A549 (cell line): ENCODE results near the gene KLHL3.

Experiments used
- CEBPB ChIP-seq, 2 experiments: fragments of >200 bp in 1 of 2; sonication (Bioruptor Twin) in 1 of 2; formaldehyde crosslinking in 1 of 2; IDR thresholded peaks; 2 replicates each; pipeline ENCODE4 v1.6.1; 2012 to 2016
- CHD2 ChIP-seq: fragments of 150-350 bp; IDR thresholded peaks from 2 replicates; pipeline ENCODE4 v1.6.1; 2014; ENCODE audit warnings: low read length; ENCODE audit not compliant: partially characterized antibody
- EP300 ChIP-seq, 2 experiments: fragments of >200 bp; sonication (Bioruptor Twin); formaldehyde crosslinking; IDR thresholded peaks; 2 replicates in 1 of 2; 3 replicates in 1 of 2; pipeline ENCODE4 v1.6.1; 2016 to 2017
- NPAS2 ChIP-seq: fragments of 250-450 bp; sonication (Bioruptor Pico); IDR thresholded peaks from 2 replicates; pipeline ENCODE4 v1.8.0; 2022; ENCODE audit warnings: mild to moderate bottlenecking, moderate library complexity, borderline replicate concordance
- TF ChIP-seq, protein P1 (sequence below): fragments of >200 bp; sonication (Bioruptor Twin); formaldehyde crosslinking; IDR thresholded peaks from 3 replicates; pipeline ENCODE4 v1.5.1; 2016
- TF ChIP-seq, protein P2 (sequence below): fragments of 200-600 bp; sonication (generic); IDR thresholded peaks from 2 replicates; pipeline ENCODE4 v1.6.1; 2016; ENCODE audit warnings: antibody characterized with exemption, mild to moderate bottlenecking, moderate library complexity

DNA sequence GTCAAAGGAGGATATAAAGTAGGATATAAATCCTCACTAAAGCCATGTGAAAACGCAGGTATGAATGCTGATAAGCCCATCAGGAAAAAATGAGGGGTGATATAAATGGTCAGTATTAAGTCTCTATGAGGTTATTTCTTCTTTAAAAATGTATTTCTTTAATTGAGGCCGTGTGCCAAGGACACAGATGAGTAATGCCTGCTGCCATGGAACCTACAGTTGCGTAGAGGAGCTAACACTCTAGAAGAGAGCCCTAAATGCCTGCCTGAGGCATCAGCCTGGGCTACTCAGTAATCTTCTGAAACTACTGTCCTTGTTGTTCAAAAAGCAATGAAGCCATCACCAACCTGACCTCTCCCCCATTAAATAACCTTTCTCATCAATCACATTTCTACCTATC is 84.9 kb downstream of the KLHL3 start:
- no peak for TF ChIP-seq NPAS2 (CRISPR knock-in tag)
- TF ChIP-seq, protein P1, sequence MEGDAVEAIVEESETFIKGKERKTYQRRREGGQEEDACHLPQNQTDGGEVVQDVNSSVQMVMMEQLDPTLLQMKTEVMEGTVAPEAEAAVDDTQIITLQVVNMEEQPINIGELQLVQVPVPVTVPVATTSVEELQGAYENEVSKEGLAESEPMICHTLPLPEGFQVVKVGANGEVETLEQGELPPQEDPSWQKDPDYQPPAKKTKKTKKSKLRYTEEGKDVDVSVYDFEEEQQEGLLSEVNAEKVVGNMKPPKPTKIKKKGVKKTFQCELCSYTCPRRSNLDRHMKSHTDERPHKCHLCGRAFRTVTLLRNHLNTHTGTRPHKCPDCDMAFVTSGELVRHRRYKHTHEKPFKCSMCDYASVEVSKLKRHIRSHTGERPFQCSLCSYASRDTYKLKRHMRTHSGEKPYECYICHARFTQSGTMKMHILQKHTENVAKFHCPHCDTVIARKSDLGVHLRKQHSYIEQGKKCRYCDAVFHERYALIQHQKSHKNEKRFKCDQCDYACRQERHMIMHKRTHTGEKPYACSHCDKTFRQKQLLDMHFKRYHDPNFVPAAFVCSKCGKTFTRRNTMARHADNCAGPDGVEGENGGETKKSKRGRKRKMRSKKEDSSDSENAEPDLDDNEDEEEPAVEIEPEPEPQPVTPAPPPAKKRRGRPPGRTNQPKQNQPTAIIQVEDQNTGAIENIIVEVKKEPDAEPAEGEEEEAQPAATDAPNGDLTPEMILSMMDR, result no peak
- no peak for TF ChIP-seq CHD2
- TF ChIP-seq EP300 (IDR thresholded peaks at IDR 0.05), result no peak
- TF ChIP-seq, protein P2, sequence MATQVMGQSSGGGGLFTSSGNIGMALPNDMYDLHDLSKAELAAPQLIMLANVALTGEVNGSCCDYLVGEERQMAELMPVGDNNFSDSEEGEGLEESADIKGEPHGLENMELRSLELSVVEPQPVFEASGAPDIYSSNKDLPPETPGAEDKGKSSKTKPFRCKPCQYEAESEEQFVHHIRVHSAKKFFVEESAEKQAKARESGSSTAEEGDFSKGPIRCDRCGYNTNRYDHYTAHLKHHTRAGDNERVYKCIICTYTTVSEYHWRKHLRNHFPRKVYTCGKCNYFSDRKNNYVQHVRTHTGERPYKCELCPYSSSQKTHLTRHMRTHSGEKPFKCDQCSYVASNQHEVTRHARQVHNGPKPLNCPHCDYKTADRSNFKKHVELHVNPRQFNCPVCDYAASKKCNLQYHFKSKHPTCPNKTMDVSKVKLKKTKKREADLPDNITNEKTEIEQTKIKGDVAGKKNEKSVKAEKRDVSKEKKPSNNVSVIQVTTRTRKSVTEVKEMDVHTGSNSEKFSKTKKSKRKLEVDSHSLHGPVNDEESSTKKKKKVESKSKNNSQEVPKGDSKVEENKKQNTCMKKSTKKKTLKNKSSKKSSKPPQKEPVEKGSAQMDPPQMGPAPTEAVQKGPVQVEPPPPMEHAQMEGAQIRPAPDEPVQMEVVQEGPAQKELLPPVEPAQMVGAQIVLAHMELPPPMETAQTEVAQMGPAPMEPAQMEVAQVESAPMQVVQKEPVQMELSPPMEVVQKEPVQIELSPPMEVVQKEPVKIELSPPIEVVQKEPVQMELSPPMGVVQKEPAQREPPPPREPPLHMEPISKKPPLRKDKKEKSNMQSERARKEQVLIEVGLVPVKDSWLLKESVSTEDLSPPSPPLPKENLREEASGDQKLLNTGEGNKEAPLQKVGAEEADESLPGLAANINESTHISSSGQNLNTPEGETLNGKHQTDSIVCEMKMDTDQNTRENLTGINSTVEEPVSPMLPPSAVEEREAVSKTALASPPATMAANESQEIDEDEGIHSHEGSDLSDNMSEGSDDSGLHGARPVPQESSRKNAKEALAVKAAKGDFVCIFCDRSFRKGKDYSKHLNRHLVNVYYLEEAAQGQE, result no peak
- TF ChIP-seq CEBPB (IDR thresholded peaks at IDR 0.05), result no peak
